ENCODE results near the gene TRIM44. TPM values are rescaled to one million over a fixed set of nuclear protein-coding genes. Genes with fewer than 3 reads are reported as not detected.

Gene TRIM44
- polyA plus RNA-seq, 4 donors = 8.9 to 35.4 (median 12.8) TPM

DNA sequence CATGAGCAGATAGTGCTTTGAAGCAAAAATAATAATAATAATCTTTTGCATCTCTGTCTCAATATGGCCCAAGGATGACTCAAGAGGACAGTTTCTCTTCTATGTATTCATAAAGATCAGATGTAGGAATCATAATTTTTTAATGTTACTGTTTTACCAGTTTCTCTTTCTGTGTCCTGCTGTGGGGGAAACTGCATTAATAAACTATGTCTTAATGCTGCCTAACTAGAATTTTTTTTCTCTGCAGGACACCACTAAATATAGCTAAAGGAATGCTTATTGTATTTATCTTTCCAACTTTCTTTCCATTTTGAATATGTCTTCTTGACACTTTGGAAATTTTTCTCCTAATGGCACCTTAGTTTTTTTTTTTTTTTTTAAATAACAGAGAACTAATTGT, 37.8 kb upstream of the TRIM44 start:
- FAIRE-seq (no peak), DNase-seq (no peak)
- H3K9me3 ChIP-seq (ENCODE audit: control insufficient read depth in 2 of 2, insufficient read depth in 1 of 2, low read depth in 1 of 2, low read length in 1 of 2) = no peaks in the 10 kb centered on the region
- H3K27ac ChIP-seq (ENCODE audit: low read depth in 1 of 3, low read length in 2 of 3) = no peak overlapping the region
- peaks cover 4 to 38% (median 6%) of the 10 kb centered on the region in 3 donors for H3K27me3 ChIP-seq (ENCODE audit: control insufficient read depth in 3 of 3, insufficient read depth in 3 of 3, low read length in 3 of 3)
- H3K4me1 ChIP-seq (ENCODE audit: control insufficient read depth in 3 of 3, insufficient read depth in 2 of 3, low read depth in 1 of 3, low read length in 2 of 3) = peaks cover 0 to 11% (median 0%) of the 10 kb centered on the region in 3 donors
- no peak overlapping the region for H3K4me3 ChIP-seq (ENCODE audit: low read depth in 1 of 3, low read length in 3 of 3)
- H3K36me3 ChIP-seq (ENCODE audit: control insufficient read depth in 3 of 3, insufficient read depth in 2 of 3, low read depth in 1 of 3, low read length in 3 of 3) = no peaks in the 10 kb centered on the region

DNA sequence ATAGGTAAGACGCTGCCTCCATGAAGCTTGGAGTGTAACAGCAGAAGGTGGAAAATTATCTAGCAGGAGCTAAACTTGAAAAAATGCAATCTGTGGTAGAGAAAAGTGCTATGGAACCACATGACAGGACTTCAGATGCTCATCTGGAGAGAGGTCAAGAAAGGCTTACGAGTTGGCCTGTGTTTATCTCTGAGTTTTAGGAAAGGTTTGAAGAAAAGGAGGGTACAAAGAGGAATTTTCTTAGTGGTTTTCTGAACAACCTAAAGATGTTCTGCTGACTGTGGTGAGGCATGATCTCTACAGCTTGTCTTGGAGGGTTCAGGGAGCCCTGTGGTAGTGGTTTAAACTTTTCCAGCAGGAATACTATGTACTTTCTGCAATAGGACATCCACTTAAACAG, 36.1 kb upstream of the TRIM44 start:
- 79 to 85% (median 81%) methylated on average over 2 of the region's 2 CpGs for WGBS, 3 donors
- H3K9me3 ChIP-seq (ENCODE audit: control insufficient read depth in 2 of 2, insufficient read depth in 1 of 2, low read depth in 1 of 2, low read length in 1 of 2) = peaks cover 0 to 3% of the 10 kb centered on the region in 2 donors
- H3K36me3 ChIP-seq (ENCODE audit: control insufficient read depth in 3 of 3, insufficient read depth in 2 of 3, low read depth in 1 of 3, low read length in 3 of 3) = no peaks in the 10 kb centered on the region
- H3K4me3 ChIP-seq (ENCODE audit: low read depth in 1 of 3, low read length in 3 of 3) = no peak overlapping the region
- peaks cover 0 to 2% (median 0%) of the 10 kb centered on the region in 3 donors for H3K4me1 ChIP-seq (ENCODE audit: control insufficient read depth in 3 of 3, insufficient read depth in 2 of 3, low read depth in 1 of 3, low read length in 2 of 3)
- DNase-seq (no peak), FAIRE-seq (no peak)
- no peak overlapping the region for H3K27ac ChIP-seq (ENCODE audit: low read depth in 1 of 3, low read length in 2 of 3)
- peaks cover 0 to 23% (median 4%) of the 10 kb centered on the region in 3 donors for H3K27me3 ChIP-seq (ENCODE audit: control insufficient read depth in 3 of 3, insufficient read depth in 3 of 3, low read length in 3 of 3)

DNA sequence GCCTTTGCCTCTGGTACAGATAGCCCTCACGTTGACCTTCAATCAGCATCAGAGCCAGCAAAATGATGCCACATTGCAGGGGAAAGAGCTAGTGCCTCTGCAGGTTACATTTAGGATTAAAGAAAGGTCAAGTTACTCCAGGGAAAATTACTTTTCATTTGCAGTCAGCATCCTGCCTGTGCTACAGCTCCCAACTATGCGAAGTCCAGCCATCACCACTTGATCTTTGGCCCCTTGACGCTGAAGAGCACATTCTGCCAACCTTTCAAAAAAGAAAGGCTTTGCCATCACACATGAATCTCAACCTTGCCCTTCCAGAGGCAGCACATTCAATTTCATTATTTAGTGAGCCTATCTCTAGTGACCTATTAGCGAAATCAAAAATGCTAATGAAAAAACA, 33.1 kb upstream of the TRIM44 start:
- Histone ChIP-seq H3K36me3 (ENCODE audit: control insufficient read depth in 3 of 3, insufficient read depth in 2 of 3, low read depth in 1 of 3, low read length in 3 of 3) (no peaks in the 10 kb centered on the region), H3K4me1 (ENCODE audit: control insufficient read depth in 3 of 3, insufficient read depth in 2 of 3, low read depth in 1 of 3, low read length in 2 of 3) (no peaks in the 10 kb centered on the region), H3K27ac (ENCODE audit: low read depth in 1 of 3, low read length in 2 of 3) (no peak overlapping the region), H3K9me3 (ENCODE audit: control insufficient read depth in 2 of 2, insufficient read depth in 1 of 2, low read depth in 1 of 2, low read length in 1 of 2) (peaks cover 0 to 4% of the 10 kb centered on the region in 2 donors), H3K27me3 (ENCODE audit: control insufficient read depth in 3 of 3, insufficient read depth in 3 of 3, low read length in 3 of 3) (peaks cover 0 to 14% (median 0%) of the 10 kb centered on the region in 3 donors), H3K4me3 (ENCODE audit: low read depth in 1 of 3, low read length in 3 of 3) (no peak overlapping the region)
- WGBS, 3 donors = 49 to 70% (median 53%) methylated on average over 4 of the region's 4 CpGs
- DNase-seq (peak in 1 of 2 donors; percentile 28), FAIRE-seq (no peak)

DNA sequence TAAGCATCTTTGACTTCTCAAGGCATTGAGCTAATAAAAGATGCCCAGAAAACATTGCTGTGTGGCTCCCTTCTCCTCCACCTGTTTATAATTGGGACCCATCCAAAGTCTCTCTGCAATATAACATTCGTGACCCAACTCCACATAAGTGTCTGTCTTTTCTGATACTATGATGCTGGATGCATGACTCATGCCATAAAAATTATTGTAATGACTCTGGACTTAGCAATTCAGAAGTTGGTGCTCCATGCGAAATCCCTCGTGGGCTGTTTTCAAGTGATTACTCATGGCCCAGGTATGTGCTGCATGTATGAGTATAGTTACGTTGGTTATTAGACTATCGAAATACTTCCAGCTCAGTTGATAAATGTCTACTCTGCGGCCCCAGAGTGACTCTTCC, 32.7 kb upstream of the TRIM44 start:
- FAIRE-seq = no peak
- Histone ChIP-seq H3K27ac (ENCODE audit: low read depth in 1 of 3, low read length in 2 of 3) (no peak overlapping the region), H3K4me3 (ENCODE audit: low read depth in 1 of 3, low read length in 3 of 3) (no peak overlapping the region), H3K4me1 (ENCODE audit: control insufficient read depth in 3 of 3, insufficient read depth in 2 of 3, low read depth in 1 of 3, low read length in 2 of 3) (no peaks in the 10 kb centered on the region), H3K27me3 (ENCODE audit: control insufficient read depth in 3 of 3, insufficient read depth in 3 of 3, low read length in 3 of 3) (peaks cover 0 to 14% (median 0%) of the 10 kb centered on the region in 3 donors), H3K36me3 (ENCODE audit: control insufficient read depth in 3 of 3, insufficient read depth in 2 of 3, low read depth in 1 of 3, low read length in 3 of 3) (no peaks in the 10 kb centered on the region), H3K9me3 (ENCODE audit: control insufficient read depth in 2 of 2, insufficient read depth in 1 of 2, low read depth in 1 of 2, low read length in 1 of 2) (peaks cover 0 to 4% of the 10 kb centered on the region in 2 donors)
- peak; percentile 12 to 61 for DNase-seq
- WGBS, 3 donors = 25 to 60% (median 41%) methylated on average over 6 of the region's 6 CpGs

DNA sequence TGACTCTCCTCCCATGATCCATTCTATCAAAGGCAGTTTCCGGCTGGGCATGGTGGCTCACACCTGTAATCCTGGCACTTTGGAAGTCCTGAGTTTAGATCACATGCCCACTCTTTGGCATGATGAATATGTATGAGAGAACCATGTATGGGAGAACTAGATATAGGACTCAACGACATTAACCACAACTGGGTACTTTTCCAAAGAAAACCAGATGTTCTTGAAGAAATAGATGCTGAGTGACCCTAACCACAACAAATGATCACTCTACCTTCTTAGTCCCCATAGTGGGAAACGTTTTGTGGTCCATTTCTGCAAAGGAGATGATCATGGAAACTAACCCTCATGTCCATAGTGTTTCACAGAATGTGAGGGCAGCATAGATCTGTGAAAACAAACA, 30.7 kb upstream of the TRIM44 start:
- Histone ChIP-seq H3K27ac (ENCODE audit: low read depth in 1 of 3, low read length in 2 of 3) (no peak overlapping the region), H3K4me3 (ENCODE audit: low read depth in 1 of 3, low read length in 3 of 3) (no peak overlapping the region), H3K36me3 (ENCODE audit: control insufficient read depth in 3 of 3, insufficient read depth in 2 of 3, low read depth in 1 of 3, low read length in 3 of 3) (no peaks in the 10 kb centered on the region), H3K4me1 (ENCODE audit: control insufficient read depth in 3 of 3, insufficient read depth in 2 of 3, low read depth in 1 of 3, low read length in 2 of 3) (no peaks in the 10 kb centered on the region), H3K27me3 (ENCODE audit: control insufficient read depth in 3 of 3, insufficient read depth in 3 of 3, low read length in 3 of 3) (peaks cover 0 to 16% (median 0%) of the 10 kb centered on the region in 3 donors), H3K9me3 (ENCODE audit: control insufficient read depth in 2 of 2, insufficient read depth in 1 of 2, low read depth in 1 of 2, low read length in 1 of 2) (peaks cover 0 to 4% of the 10 kb centered on the region in 2 donors)
- DNase-seq = no peak
- FAIRE-seq = no peak
- 61 to 72% (median 65%) methylated on average over 3 of the region's 3 CpGs for WGBS, 3 donors

DNA sequence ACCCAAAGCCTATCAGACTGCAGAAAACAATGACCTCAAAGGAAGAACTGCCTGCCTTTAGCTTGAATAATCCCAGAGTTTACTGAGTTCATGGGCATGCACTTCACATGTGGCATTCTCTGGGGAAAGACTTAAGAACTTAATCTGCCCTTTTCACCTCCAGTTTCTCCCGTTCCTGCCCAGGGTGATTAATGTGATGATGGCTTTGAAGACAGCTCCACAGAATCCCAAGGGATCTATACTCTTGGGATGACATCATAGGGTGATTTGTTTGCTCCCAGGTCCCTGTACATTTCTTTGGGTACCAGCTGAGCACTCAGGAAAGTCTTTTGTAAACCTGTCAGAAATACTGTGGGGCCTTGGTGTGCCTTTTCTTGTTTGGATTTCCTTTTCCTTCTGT, 30.3 kb upstream of the TRIM44 start:
- H3K27ac ChIP-seq (ENCODE audit: low read depth in 1 of 3, low read length in 2 of 3) = no peak overlapping the region
- WGBS, 3 donors = 24 to 47% (median 42%) methylated on average over 1 of the region's 1 CpG
- peaks cover 0 to 16% (median 0%) of the 10 kb centered on the region in 3 donors for H3K27me3 ChIP-seq (ENCODE audit: control insufficient read depth in 3 of 3, insufficient read depth in 3 of 3, low read length in 3 of 3)
- H3K36me3 ChIP-seq (ENCODE audit: control insufficient read depth in 3 of 3, insufficient read depth in 2 of 3, low read depth in 1 of 3, low read length in 3 of 3) = no peaks in the 10 kb centered on the region
- H3K4me1 ChIP-seq (ENCODE audit: control insufficient read depth in 3 of 3, insufficient read depth in 2 of 3, low read depth in 1 of 3, low read length in 2 of 3) = no peaks in the 10 kb centered on the region
- FAIRE-seq (no peak), DNase-seq (no peak)
- peaks cover 0 to 4% of the 10 kb centered on the region in 2 donors for H3K9me3 ChIP-seq (ENCODE audit: control insufficient read depth in 2 of 2, insufficient read depth in 1 of 2, low read depth in 1 of 2, low read length in 1 of 2)
- H3K4me3 ChIP-seq (ENCODE audit: low read depth in 1 of 3, low read length in 3 of 3) = no peak overlapping the region

DNA sequence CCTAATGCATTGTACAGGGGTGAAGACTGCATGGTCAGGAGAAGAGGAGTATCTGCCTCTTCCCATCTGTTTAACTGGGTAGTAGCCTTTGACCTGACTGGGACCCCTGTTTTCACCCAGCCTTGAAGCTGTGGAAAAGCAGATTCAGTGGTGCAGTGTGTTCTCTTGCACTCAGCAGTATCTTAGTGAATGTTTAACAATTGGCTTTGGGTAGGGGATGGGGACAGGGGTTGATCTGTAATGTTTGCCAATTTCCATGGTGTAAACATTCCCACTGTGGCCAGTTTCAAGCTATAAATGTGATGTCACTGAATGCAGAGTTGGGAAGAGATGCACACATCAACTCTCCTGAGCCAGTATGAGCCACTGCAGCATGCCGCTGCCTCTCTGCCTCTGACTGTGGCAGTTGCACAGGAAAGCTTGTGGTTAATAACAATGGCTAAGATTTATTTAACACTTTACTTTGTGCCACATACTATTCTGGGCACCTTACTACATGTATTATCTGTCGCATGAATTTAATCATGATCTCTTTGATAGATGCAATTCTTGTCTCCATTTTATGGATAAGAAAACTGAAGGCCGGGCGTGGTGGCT, 28.6 kb upstream of the TRIM44 start:
- H3K27me3 ChIP-seq (ENCODE audit: control insufficient read depth in 3 of 3, insufficient read depth in 3 of 3, low read length in 3 of 3) = peaks cover 0 to 17% (median 0%) of the 10 kb centered on the region in 3 donors
- H3K4me3 ChIP-seq (ENCODE audit: low read depth in 1 of 3, low read length in 3 of 3) = no peak overlapping the region
- WGBS, 3 donors = 66 to 78% (median 77%) methylated on average over 4 of the region's 4 CpGs
- no peak for DNase-seq
- peaks cover 0 to 4% of the 10 kb centered on the region in 2 donors for H3K9me3 ChIP-seq (ENCODE audit: control insufficient read depth in 2 of 2, insufficient read depth in 1 of 2, low read depth in 1 of 2, low read length in 1 of 2)
- H3K4me1 ChIP-seq (ENCODE audit: control insufficient read depth in 3 of 3, insufficient read depth in 2 of 3, low read depth in 1 of 3, low read length in 2 of 3) = no peaks in the 10 kb centered on the region
- no peak for FAIRE-seq
- no peaks in the 10 kb centered on the region for H3K36me3 ChIP-seq (ENCODE audit: control insufficient read depth in 3 of 3, insufficient read depth in 2 of 3, low read depth in 1 of 3, low read length in 3 of 3)
- no peak overlapping the region for H3K27ac ChIP-seq (ENCODE audit: low read depth in 1 of 3, low read length in 2 of 3)

DNA sequence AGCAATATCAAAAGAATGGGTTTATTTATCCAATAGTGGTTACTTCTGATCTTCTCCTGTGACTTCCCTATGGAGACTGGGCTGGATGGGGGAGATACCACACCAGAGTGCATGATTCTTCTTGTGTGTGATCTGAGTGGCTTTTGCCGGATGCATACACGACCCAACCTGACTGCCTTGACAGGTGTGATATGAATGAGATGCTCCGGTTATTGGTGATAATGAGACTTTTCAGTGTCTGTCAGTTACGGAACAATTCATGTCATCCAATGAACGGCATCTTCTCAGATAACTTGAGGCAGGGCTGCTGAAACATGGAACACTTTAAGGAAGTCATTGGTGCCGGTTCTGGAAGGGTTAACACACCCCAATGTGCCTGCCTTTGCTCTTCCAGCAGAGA, 26.6 kb upstream of the TRIM44 start:
- Histone ChIP-seq H3K4me1 (ENCODE audit: control insufficient read depth in 3 of 3, insufficient read depth in 2 of 3, low read depth in 1 of 3, low read length in 2 of 3) (no peaks in the 10 kb centered on the region), H3K27ac (ENCODE audit: low read depth in 1 of 3, low read length in 2 of 3) (no peak overlapping the region), H3K4me3 (ENCODE audit: low read depth in 1 of 3, low read length in 3 of 3) (no peak overlapping the region), H3K36me3 (ENCODE audit: control insufficient read depth in 3 of 3, insufficient read depth in 2 of 3, low read depth in 1 of 3, low read length in 3 of 3) (no peaks in the 10 kb centered on the region), H3K9me3 (ENCODE audit: control insufficient read depth in 2 of 2, insufficient read depth in 1 of 2, low read depth in 1 of 2, low read length in 1 of 2) (peaks cover 0 to 4% of the 10 kb centered on the region in 2 donors), H3K27me3 (ENCODE audit: control insufficient read depth in 3 of 3, insufficient read depth in 3 of 3, low read length in 3 of 3) (peaks cover 0 to 27% (median 0%) of the 10 kb centered on the region in 3 donors)
- DNase-seq (no peak), FAIRE-seq (no peak)
- WGBS, 3 donors = 74 to 87% (median 83%) methylated on average over 6 of the region's 6 CpGs

All from small intestine (tissue), 7 donors.